Measurements from ENCODE around the gene GPR84.

GRCh38 chr12:54349036-54349435 lies 15.2 kb downstream of the GPR84 start:
- no peak for TF ChIP-seq POLR2A (IDR thresholded peaks at IDR 0.05; ENCODE audit: low read length)
- TF ChIP-seq MAZ (IDR thresholded peaks at IDR 0.05; ENCODE audit: borderline replicate concordance, low read depth, low read length) = no peak
- no peak for TF ChIP-seq CTCF (IDR thresholded peaks at IDR 0.05)
- TF ChIP-seq PHF8 (IDR thresholded peaks at IDR 0.05; ENCODE audit: borderline replicate concordance, low read depth) = no peak
- no peak for TF ChIP-seq REST (IDR thresholded peaks at IDR 0.05)
- no peak for TF ChIP-seq NR3C1 (IDR thresholded peaks at IDR 0.05)
- TF ChIP-seq MAX (IDR thresholded peaks at IDR 0.05) = no peak
- TF ChIP-seq PBX3 (IDR thresholded peaks at IDR 0.05) = no peak
